Ishikawa (cell line): ENCODE measurements around the gene RAD23B.

Source experiments
- CEBPB ChIP-seq: IDR thresholded peaks from 2 replicates; pipeline ENCODE4 v1.6.1; 2012
- CREB1 ChIP-seq: IDR thresholded peaks from 2 replicates; pipeline ENCODE4 v1.6.1; 2012; ENCODE audit warnings: low read depth
- EGR1 ChIP-seq: IDR thresholded peaks from 2 replicates; pipeline ENCODE4 v1.6.1; 2012
- EP300 ChIP-seq: IDR thresholded peaks from 2 replicates; pipeline ENCODE4 v1.6.1; 2012; ENCODE audit warnings: borderline replicate concordance
- FOXM1 ChIP-seq: IDR thresholded peaks from 2 replicates; pipeline ENCODE4 v1.6.1; 2012; ENCODE audit warnings: low read depth, borderline replicate concordance
- MAX ChIP-seq: IDR thresholded peaks from 2 replicates; pipeline ENCODE4 v1.6.1; 2012
- NFIC ChIP-seq: IDR thresholded peaks from 2 replicates; pipeline ENCODE4 v1.6.1; 2012
- RAD21 ChIP-seq: IDR thresholded peaks from 2 replicates; pipeline ENCODE4 v1.6.1; 2012; ENCODE audit warnings: low read depth
- REST ChIP-seq: IDR thresholded peaks from 2 replicates; pipeline ENCODE4 v1.6.1; 2012; ENCODE audit warnings: low read depth, mild to moderate bottlenecking
- TAF1 ChIP-seq: IDR thresholded peaks from 2 replicates; pipeline ENCODE4 v1.6.1; 2012; ENCODE audit warnings: low read depth, mild to moderate bottlenecking
- TCF12 ChIP-seq: IDR thresholded peaks from 2 replicates; pipeline ENCODE4 v1.6.1; 2012; ENCODE audit warnings: low read depth
- TEAD4 ChIP-seq: IDR thresholded peaks from 2 replicates; pipeline ENCODE4 v1.6.1; 2012
- USF1 ChIP-seq: IDR thresholded peaks from 2 replicates; pipeline ENCODE4 v1.6.1; 2012
- YY1 ChIP-seq: IDR thresholded peaks from 2 replicates; pipeline ENCODE4 v1.6.1; 2012; ENCODE audit warnings: low read depth
- ZBTB7A ChIP-seq: IDR thresholded peaks from 2 replicates; pipeline ENCODE4 v1.6.1; 2012; ENCODE audit warnings: low read depth

The RAD23B gene

GRCh38 chr9:107337676-107338590 lies 54.9 kb downstream of the RAD23B start:
- TF ChIP-seq TCF12 (no peak), CEBPB (no peak), USF1 (no peak), RAD21 (no peak), YY1 (no peak), ZBTB7A (no peak), MAX (no peak), TAF1 (no peak)

GRCh38 chr9:107338911-107339659 lies 56.0 kb downstream of the RAD23B start:
- no peak for TF ChIP-seq RAD21
- no peak for TF ChIP-seq CEBPB
- no peak for TF ChIP-seq REST
- no peak for TF ChIP-seq USF1
- no peak for TF ChIP-seq EGR1
- no peak for TF ChIP-seq MAX
- TF ChIP-seq EP300, result no peak
- TF ChIP-seq CREB1, result no peak
- TF ChIP-seq FOXM1, result no peak
- TF ChIP-seq ZBTB7A, result no peak
- no peak for TF ChIP-seq YY1
- no peak for TF ChIP-seq TCF12
- TF ChIP-seq NFIC, result no peak
- TF ChIP-seq TEAD4, result no peak
- no peak for TF ChIP-seq TAF1

GRCh38 chr9:107340920-107341632 lies 58.0 kb downstream of the RAD23B start:
- TF ChIP-seq TEAD4 (no peak), RAD21 (peak; percentile 67)

GRCh38 chr9:107342476-107343161 lies 59.5 kb downstream of the RAD23B start:
- TF ChIP-seq USF1 (no peak), CREB1 (no peak), NFIC (no peak), FOXM1 (no peak), YY1 (no peak)

- TF ChIP-seq CREB1 (no peak), RAD21 (no peak), NFIC (no peak), MAX (no peak), EGR1 (no peak), REST (no peak), YY1 (no peak), FOXM1 (no peak), TCF12 (no peak), USF1 (no peak), TEAD4 (no peak), CEBPB (no peak), TAF1 (no peak), EP300 (no peak)
Observed at GRCh38 chr9:107345327-107345726, 62.2 kb downstream of the RAD23B start.
